DMS 273 (cell line): ENCODE results near the gene CYP3A5.

Source experiments
- DNase-seq: peaks from one replicate; lab custom pipeline; 2025; ENCODE audit not compliant: unreplicated experiment; lab: John Stamatoyannopoulos, UW

CYP3A5 gene

GRCh38 chr7:99616359-99617191, 63.2 kb downstream of the CYP3A5 start, which contains the start of gene ZSCAN25:
TSS of gene ZSCAN25 (plus strand) at chr7:99616946. CDS start at chr7:99619607, 2,661 bp downstream.
- peak; percentile 99 for DNase-seq

GRCh38 chr7:99615989-99616358, 63.8 kb downstream of the CYP3A5 start:
- no peak for DNase-seq

- DNase-seq = no peak
Observed at GRCh38 chr7:99614495-99614894, 65.3 kb downstream of the CYP3A5 start.

GRCh38 chr7:99607548-99607947, 72.2 kb downstream of the CYP3A5 start:
- no peak for DNase-seq

GRCh38 chr7:99606531-99606930, 73.3 kb downstream of the CYP3A5 start:
- DNase-seq = no peak

- DNase-seq = no peak
Observed at GRCh38 chr7:99605527-99605926, 74.3 kb downstream of the CYP3A5 start.

GRCh38 chr7:99601656-99602310, 78.0 kb downstream of the CYP3A5 start:
- DNase-seq = no peak

GRCh38 chr7:99599836-99600235, 80.0 kb downstream of the CYP3A5 start:
- DNase-seq = no peak
